GM18868 (cell line): ENCODE data around the gene DHRSX.
"Not testable (repeated sequence)": the region's sequence is repeated elsewhere in the genome, so short reads cannot be mapped to it uniquely, and the experiment has no call there.

Experiments
- ATAC-seq: cut with Tn5 transposase; IDR thresholded peaks from one replicate; pipeline ENCODE4 v1.9.1; 2021; ENCODE audit warnings: mild to moderate bottlenecking, moderate library complexity; ENCODE audit not compliant: unreplicated experiment

DHRSX gene

GRCh38 chrX:2500091-2500802 is 529 bp downstream of the DHRSX start:
- ATAC-seq: peak; percentile 37

GRCh38 chrX:2499507-2499906 is 1.3 kb downstream of the DHRSX start:
- no peak for ATAC-seq

- ATAC-seq: no peak
These were observed 1.9 kb downstream of the DHRSX start for GRCh38 chrX:2498781-2499302.

DNA sequence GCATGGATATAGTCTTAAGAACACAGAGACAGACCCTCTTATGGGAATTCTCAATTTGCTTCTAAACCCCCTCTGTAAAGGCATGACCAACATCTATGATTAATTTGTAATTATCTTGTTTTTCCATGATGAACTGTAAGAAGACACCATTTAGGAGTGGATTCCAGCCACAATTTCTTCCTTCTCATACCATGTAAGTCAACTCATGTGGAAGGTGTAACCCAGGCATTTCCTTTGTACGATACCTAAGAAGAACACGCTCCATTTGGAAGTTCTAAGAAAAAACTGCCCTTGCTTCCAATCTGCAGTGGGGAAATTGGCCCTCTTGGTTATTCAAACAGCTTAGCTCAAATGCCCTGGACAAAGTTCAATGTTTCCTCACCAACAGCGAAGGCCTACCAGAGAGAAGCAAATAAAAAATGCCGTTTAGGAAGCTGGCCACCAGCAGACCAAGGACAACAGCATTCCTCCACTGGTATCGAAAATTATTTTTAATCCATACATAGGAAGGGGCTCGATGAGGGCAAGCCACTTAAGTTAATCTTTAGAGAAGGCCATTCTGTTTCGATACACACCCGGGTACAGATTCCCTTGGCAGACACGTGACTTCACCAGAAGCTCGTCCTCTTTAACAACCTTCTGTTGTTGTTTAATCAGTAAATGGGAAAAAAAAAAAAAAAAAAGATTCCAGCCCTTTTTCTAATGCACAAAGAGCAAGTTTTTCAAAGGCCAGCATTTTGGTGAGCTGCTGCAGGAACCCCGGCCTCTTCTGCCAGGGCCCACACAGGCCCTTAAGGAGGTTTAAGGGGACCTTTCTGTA is 2.6 kb downstream of the DHRSX start:
- no peak for ATAC-seq

GRCh38 chrX:2495595-2495994 is 5.2 kb downstream of the DHRSX start:
- ATAC-seq: no peak

DNA sequence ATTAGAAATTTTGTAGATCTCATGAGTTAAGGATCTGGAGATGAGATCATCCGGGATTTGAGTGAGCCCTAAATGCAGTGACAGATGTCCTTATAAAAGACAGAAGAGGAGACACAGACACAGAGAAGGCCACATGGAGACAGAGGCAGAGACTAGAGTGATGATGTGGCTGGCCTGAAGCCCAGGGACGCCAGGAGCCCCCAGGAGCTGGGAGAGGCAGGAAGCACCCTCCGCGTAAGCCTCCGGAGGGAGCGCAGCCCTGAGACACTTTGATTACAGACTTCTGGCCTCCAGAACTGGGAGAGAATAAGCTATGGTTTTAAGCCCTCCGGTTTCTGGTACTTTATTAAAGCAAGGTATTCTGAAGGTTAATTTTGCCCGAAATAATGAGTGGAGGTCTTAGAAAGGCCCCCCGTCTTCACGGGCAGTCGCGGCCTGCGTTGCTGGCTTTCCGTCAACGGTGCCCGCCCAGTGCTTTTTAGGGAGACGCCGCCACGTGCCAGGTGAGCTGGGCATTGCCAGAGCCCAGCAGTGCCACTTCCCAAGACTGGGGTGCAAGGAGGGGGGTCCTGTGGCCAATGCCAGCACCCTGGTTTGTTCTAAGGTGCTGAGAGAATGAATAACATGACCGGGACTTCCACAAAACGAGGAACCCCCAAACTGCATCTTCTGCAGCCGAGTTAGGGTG is 8.1 kb downstream of the DHRSX start:
- no peak for ATAC-seq

DNA sequence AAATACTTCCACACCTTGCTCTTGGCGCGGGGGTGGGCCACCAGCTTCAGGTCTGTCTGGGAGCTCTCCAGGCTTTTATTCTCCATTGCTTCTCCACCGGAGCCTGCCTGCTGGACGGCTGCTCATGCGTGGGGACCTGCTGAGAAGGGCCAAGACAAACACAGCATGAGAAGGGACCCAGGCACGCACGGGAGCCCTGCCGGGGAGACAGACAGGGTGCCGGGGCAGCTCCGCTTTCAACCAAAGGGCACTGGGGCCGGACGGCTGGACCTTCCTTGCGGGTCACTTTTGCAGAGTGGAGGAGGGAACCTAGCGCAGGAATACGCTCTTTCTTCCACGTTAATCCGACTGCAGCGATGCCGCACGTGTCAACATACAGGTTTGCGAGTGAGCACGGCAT is 10.1 kb downstream of the DHRSX start:
- no peak for ATAC-seq

DNA sequence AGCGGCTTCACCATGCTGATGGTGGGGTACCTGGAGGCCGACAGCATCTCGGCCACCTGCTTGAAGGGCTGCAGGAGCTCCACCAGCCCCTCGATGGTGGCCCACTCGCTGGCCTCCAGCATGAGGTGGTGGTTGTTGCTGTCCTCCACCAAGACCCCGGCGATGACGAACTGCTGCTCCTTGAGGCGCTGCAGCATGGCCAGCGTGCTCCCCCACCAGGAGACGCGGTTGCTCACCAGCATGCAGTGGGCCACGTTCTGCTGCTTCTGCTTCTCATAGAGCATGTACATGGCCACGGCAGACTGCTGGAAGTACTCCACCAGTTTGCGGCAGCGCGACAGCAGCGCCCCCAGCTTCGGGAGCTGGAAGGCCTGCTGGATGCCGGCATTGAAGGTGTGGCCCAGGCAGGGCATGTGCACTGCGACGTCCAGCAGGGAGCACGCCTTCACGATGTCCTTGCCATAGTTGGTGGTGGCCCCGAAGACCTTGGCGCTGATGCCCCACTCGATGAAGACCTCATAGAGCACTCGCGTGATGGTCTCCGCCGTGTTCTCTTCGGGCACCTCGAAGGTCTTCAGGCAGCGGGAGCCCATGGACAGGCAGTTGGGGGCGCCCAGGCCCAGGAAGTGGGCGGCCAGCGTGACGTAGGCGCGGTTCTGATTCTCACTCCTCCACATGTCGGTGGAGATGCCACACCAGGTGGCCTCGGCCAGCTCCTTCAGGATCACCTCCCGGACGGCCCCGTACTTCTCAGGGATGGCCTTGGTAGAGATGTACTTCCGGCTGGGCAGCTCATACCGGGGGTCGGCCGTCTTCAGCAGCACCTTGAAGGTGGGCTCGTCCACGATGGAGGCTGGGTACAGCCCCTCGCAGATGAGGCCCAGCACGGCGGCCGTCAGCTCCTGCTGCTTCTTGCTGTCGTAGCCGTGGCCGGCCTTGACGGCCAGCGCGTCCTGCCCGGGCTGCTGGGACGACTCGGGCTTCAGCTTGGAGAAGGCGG is 11.0 kb downstream of the DHRSX start:
- no peak for ATAC-seq

- no peak for ATAC-seq
These were observed 12.0 kb downstream of the DHRSX start for GRCh38 chrX:2488621-2489285.

DNA sequence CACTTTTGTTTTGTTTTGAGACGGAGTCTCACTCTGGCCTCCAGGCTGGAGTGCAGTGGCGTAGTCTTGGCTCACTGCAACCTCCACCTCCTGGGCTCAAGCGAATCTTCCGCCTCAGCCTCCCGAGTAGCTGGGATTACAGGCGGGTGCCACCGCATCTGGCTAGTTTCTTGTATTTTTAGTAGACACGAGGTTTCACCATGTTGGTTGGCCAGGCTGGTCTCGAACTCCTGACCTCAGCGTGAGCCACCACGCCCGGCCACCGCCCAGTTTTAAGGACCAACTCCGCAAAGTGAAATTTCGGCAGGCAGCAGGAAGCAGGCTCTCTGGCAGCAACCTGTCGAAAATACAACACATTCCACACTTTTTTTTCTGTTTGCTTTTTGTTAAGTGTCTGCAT is 13.4 kb downstream of the DHRSX start:
- ATAC-seq: no peak

- no peak for ATAC-seq
These were observed 14.2 kb downstream of the DHRSX start for GRCh38 chrX:2486476-2487133.

- no peak for ATAC-seq
These were observed 14.9 kb downstream of the DHRSX start for GRCh38 chrX:2485789-2486345.

GRCh38 chrX:2484721-2485648 is 15.8 kb downstream of the DHRSX start:
- ATAC-seq: no peak

- no peak for ATAC-seq
These were observed 16.5 kb downstream of the DHRSX start for GRCh38 chrX:2484256-2484655.

DNA sequence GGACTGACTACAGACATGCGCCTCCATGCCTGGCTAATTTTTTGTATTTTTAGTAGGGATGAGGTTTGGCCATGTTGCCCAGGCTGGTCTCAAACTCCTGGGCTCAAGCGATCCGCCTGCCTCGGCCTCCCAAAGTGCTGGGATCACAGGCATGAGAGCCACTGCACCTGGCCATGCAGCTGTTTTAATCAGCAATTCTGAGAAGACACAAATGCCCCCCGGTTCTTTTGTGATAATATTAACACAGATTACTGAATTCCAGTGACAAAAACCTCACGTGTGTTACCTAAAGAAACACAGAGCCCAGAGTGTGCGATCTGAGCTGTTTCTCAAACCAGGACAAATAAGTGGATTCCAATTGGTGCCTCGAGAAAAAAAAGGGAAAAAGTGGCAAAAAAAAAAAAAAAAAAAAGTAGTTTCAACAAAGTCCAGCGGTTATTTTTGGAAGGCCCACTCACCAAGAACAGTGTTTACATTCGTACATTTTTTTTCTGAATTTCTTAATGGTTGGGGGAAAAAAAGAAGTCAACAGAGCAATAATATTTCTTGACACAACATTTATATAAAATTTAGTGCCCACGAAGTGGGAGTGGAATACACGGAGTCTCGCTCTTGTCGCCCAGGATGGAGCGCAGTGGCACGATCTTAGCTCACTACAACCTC is 17.2 kb downstream of the DHRSX start:
- ATAC-seq: no peak

GRCh38 chrX:2481597-2481996 is 19.2 kb downstream of the DHRSX start:
- not testable (repeated sequence) for ATAC-seq

DNA sequence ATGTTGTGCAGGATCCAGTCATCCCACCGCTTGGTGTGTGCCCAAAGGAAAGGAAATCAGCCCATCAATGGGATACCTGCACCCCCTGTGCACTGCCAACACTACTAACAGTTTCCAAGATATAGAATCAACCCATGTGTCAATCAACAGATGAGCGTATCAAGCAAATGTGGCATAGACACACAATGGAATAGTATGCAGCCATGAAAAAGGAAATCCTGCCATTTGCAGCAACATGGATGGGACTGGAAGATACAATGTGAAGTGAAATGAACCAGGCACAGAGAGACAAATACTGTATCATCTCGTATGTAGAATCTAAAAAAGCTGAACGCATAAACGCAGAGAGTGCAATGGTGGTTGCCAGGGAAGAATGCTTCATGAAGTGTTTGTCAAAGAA is 20.8 kb downstream of the DHRSX start:
- ATAC-seq: not testable (repeated sequence)
